ENCODE results near the gene RNPS1. TPM values are rescaled to one million over a fixed set of nuclear protein-coding genes. Genes with fewer than 3 reads are reported as not detected.

RNPS1 gene
- polyA plus RNA-seq, 1 donor from 2014 or later: 180 TPM

DNA sequence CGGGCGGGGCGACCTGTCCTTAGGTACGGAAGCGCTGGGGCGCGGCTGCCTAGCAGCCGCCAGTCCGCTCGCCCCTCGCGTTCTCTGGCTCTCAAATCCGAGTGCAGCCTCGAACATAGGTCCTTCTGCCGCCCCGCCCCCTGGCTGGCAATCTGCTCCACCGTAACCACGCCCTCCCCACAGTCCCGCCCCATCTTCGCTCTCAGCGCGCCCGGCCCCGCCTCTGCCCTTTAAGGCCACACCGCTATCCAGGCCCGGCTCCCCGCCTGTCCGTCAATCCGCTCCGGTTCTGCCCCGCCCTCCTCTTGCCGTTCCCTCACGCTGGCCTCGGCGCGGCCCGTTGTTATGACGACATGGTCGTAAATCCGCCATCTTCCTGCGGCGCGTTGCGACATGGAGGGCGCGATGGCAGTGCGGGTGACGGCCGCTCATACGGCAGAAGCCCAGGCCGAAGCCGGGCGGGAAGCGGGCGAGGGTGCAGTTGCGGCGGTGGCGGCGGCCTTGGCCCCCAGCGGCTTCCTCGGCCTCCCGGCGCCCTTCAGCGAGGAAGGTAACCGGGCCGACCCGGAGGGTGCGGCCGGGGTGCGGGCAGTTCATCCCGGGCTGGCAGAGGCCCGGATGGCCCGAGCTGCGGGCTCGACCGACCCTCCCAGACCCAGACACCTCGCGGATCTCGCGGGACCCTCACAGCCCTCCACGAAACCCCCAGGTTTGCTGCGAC lies 44.5 kb downstream of the RNPS1 start, which contains the start of gene E4F1:
Gene E4F1, plus strand, starts transcription at position 371 of the 721 bp plus-strand sequence. Its CDS starts 23 bp downstream, at position 394.
- peak within 1 kb of the TSS; percentile 83 for H2AFZ ChIP-seq (ENCODE audit: low read depth, low read length)
- H3F3A ChIP-seq (ENCODE audit: insufficient read depth, low read length, poor library complexity, severe bottlenecking): no peaks in the 10 kb centered on the region
- TF ChIP-seq, protein P1, sequence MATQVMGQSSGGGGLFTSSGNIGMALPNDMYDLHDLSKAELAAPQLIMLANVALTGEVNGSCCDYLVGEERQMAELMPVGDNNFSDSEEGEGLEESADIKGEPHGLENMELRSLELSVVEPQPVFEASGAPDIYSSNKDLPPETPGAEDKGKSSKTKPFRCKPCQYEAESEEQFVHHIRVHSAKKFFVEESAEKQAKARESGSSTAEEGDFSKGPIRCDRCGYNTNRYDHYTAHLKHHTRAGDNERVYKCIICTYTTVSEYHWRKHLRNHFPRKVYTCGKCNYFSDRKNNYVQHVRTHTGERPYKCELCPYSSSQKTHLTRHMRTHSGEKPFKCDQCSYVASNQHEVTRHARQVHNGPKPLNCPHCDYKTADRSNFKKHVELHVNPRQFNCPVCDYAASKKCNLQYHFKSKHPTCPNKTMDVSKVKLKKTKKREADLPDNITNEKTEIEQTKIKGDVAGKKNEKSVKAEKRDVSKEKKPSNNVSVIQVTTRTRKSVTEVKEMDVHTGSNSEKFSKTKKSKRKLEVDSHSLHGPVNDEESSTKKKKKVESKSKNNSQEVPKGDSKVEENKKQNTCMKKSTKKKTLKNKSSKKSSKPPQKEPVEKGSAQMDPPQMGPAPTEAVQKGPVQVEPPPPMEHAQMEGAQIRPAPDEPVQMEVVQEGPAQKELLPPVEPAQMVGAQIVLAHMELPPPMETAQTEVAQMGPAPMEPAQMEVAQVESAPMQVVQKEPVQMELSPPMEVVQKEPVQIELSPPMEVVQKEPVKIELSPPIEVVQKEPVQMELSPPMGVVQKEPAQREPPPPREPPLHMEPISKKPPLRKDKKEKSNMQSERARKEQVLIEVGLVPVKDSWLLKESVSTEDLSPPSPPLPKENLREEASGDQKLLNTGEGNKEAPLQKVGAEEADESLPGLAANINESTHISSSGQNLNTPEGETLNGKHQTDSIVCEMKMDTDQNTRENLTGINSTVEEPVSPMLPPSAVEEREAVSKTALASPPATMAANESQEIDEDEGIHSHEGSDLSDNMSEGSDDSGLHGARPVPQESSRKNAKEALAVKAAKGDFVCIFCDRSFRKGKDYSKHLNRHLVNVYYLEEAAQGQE (IDR thresholded peaks at IDR 0.05; ENCODE audit: borderline replicate concordance): peak; percentile 85
- TF ChIP-seq MXI1 (conservative IDR thresholded peaks at IDR 0.05; ENCODE audit: poor library complexity, severe bottlenecking) (peak; percentile 88), EP300 (conservative IDR thresholded peaks at IDR 0.05; ENCODE audit: poor library complexity, severe bottlenecking) (peak; percentile 67), SMC3 (conservative IDR thresholded peaks at IDR 0.05; ENCODE audit: poor library complexity) (peak; percentile 50), POLR2AphosphoS5 (IDR thresholded peaks at IDR 0.05) (peak; percentile 97), RAD21 (conservative IDR thresholded peaks at IDR 0.05) (no peak), EZH2 (IDR thresholded peaks at IDR 0.05; ENCODE audit: borderline replicate concordance, insufficient read depth, low read length, poor library complexity, severe bottlenecking) (no peak), TAF1 (IDR thresholded peaks at IDR 0.05; ENCODE audit: low read depth) (peak; percentile 95)
- TF ChIP-seq, protein P2, sequence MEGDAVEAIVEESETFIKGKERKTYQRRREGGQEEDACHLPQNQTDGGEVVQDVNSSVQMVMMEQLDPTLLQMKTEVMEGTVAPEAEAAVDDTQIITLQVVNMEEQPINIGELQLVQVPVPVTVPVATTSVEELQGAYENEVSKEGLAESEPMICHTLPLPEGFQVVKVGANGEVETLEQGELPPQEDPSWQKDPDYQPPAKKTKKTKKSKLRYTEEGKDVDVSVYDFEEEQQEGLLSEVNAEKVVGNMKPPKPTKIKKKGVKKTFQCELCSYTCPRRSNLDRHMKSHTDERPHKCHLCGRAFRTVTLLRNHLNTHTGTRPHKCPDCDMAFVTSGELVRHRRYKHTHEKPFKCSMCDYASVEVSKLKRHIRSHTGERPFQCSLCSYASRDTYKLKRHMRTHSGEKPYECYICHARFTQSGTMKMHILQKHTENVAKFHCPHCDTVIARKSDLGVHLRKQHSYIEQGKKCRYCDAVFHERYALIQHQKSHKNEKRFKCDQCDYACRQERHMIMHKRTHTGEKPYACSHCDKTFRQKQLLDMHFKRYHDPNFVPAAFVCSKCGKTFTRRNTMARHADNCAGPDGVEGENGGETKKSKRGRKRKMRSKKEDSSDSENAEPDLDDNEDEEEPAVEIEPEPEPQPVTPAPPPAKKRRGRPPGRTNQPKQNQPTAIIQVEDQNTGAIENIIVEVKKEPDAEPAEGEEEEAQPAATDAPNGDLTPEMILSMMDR (IDR thresholded peaks at IDR 0.05; ENCODE audit: poor library complexity, severe bottlenecking): no peak
- no peaks in the 10 kb centered on the region for H3K36me3 ChIP-seq (ENCODE audit: insufficient read depth, low read length)
- H3K9me2 ChIP-seq (ENCODE audit: insufficient read depth, low read length): no peaks in the 10 kb centered on the region
- H3K27ac ChIP-seq (ENCODE audit: low read length): peak within 1 kb of the TSS; percentile 64
- H3K9ac ChIP-seq (ENCODE audit: low read length): peak within 1 kb of the TSS; percentile 84
- peak within 1 kb of the TSS; percentile 95 for H3K4me3 ChIP-seq (ENCODE audit: low read length)
- no peaks in the 10 kb centered on the region for H4K20me1 ChIP-seq (ENCODE audit: insufficient read depth)
- H3K4me2 ChIP-seq (ENCODE audit: low read length): peak within 1 kb of the TSS; percentile 85
- H3K79me2 ChIP-seq (replicated peaks; ENCODE audit: insufficient read depth, low read length): peaks cover 26% of the 10 kb centered on the region
- H3K27me3 ChIP-seq (ENCODE audit: insufficient read depth, low read depth, low read length): no peaks in the 10 kb centered on the region
- H3K9me3 ChIP-seq (ENCODE audit: low read length): no peaks in the 10 kb centered on the region

DNA sequence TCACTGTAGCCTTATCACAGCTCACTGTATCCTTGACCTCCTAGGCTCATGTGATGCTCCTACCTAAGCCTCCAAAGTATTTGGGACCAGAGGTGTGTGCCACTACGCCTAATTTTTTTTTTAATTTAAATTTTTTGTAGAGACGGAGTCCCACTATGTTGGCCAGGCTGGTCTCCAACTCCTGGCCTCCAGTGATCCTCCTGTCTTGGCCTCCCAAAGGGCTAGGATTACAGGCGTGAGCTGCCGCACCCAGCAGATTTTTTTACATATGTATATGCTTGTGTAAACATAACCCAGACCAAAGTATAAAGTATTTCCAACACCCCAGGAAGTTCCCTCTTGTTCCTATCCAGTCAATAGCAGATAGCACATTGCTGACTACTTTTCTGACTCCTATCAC lies 51.6 kb downstream of the RNPS1 start:
- H3K9me3 ChIP-seq (ENCODE audit: low read length): no peaks in the 10 kb centered on the region
- H3K4me2 ChIP-seq (ENCODE audit: low read length): no peak overlapping the region
- TF ChIP-seq MXI1 (conservative IDR thresholded peaks at IDR 0.05; ENCODE audit: poor library complexity, severe bottlenecking) (no peak), RAD21 (conservative IDR thresholded peaks at IDR 0.05) (no peak), POLR2AphosphoS5 (IDR thresholded peaks at IDR 0.05) (no peak), EZH2 (IDR thresholded peaks at IDR 0.05; ENCODE audit: borderline replicate concordance, insufficient read depth, low read length, poor library complexity, severe bottlenecking) (no peak), SMC3 (conservative IDR thresholded peaks at IDR 0.05; ENCODE audit: poor library complexity) (no peak), EP300 (conservative IDR thresholded peaks at IDR 0.05; ENCODE audit: poor library complexity, severe bottlenecking) (no peak), TAF1 (IDR thresholded peaks at IDR 0.05; ENCODE audit: low read depth) (no peak)
- TF ChIP-seq, protein P2 (IDR thresholded peaks at IDR 0.05; ENCODE audit: poor library complexity, severe bottlenecking): no peak
- TF ChIP-seq, protein P1 (IDR thresholded peaks at IDR 0.05; ENCODE audit: borderline replicate concordance): no peak

More for the DNA sequence above, 51.6 kb downstream of the RNPS1 start:
- no peaks in the 10 kb centered on the region for H3K36me3 ChIP-seq (ENCODE audit: insufficient read depth, low read length)
- no peaks in the 10 kb centered on the region for H3K9me2 ChIP-seq (ENCODE audit: insufficient read depth, low read length)
- H4K20me1 ChIP-seq (ENCODE audit: insufficient read depth): no peaks in the 10 kb centered on the region
- H3K79me2 ChIP-seq (replicated peaks; ENCODE audit: insufficient read depth, low read length): peaks cover 6% of the 10 kb centered on the region
- no peak overlapping the region for H3K9ac ChIP-seq (ENCODE audit: low read length)
- no peaks in the 10 kb centered on the region for H3K27me3 ChIP-seq (ENCODE audit: insufficient read depth, low read depth, low read length)
- no peak overlapping the region for H3K27ac ChIP-seq (ENCODE audit: low read length)
- H2AFZ ChIP-seq (ENCODE audit: low read depth, low read length): no peak overlapping the region
- no peak overlapping the region for H3K4me3 ChIP-seq (ENCODE audit: low read length)
- H3F3A ChIP-seq (ENCODE audit: insufficient read depth, low read length, poor library complexity, severe bottlenecking): no peaks in the 10 kb centered on the region
